Epidermal melanocyte (primary cell): ENCODE results near the gene MAP2K5.
A peak's percentile ranks its signal among the peaks of the same experiment; 100 is the strongest.

ENCODE experiments used
- DNase-seq: peaks from one replicate; pipeline ENCODE4 v3.0.0; 2011; ENCODE audit warnings: low spot score; ENCODE audit not compliant: insufficient read length

Gene MAP2K5

DNA sequence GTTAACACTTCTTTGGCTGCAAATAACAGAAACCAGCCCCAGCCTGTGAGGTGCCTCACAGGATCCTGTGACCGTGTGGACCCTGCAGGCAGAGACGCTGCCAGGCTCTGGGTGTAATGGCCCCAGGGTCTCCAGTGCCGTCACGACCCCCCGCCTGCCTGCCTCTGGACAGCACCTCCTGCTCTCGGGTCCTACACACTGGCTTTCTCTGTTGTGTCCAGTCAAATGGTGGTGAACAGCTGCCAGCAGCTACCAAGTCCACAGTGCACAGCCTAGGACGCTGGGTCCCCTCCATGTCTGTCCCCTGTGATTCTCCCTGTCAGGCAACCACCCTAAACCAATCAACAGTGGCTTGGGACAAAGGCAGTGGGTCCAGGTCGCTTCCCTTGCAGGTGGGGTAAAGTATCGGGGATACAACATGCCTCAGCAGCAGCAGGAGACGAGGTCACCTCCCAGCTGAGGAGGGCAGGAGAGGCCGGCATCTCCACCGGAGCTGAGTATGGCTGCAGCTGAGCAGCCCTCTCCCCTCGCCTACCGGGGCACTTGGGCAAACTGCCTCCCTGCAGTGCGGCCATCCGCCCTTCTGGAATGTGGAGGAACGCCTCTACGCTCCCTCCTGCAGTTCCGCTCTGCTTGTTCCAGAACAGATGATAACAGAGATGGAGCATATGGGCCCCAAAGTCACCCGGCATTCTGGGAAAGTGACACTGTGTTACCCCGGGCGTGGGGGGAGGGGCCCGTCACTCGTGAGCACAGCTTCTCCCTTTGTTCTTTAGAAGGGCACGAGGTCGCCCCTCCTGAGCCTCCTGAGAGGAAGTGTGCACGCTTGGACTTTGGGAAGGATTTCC lies 261.7 kb downstream of the MAP2K5 start:
- DNase-seq, result no peak

DNA sequence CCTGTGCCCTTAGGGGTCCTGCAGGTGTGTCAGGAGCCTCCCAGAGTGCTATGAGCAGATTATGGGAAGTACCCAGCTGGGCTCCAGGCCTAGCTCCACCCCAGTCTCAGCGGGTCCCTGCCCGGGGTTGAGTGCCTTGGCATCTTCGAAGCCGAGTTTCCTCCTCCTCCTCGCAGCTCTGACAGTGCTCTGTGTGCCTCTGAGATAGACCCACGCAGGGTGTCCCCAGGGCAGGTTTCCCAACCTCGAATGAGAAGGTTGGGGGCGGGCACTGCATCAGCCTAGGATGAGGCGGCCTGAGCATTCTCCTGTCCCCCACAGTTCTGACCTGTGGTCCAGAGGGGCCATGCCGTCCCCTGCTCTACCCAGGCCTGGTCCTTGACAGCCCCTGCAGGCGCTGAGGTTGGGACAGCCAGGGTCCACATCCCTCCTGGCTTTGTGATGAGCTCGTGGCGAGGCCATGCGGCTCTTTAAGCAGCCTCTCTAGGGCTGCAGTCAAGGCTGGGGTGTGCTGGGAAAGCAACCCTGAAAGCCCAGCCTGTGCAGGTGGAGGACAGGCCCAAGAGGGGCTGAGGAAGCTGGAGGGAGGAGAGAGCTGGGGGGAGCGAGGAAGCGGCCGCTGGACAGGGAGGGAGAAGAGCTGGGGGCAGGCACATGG lies 262.6 kb downstream of the MAP2K5 start:
- DNase-seq, result no peak

DNA sequence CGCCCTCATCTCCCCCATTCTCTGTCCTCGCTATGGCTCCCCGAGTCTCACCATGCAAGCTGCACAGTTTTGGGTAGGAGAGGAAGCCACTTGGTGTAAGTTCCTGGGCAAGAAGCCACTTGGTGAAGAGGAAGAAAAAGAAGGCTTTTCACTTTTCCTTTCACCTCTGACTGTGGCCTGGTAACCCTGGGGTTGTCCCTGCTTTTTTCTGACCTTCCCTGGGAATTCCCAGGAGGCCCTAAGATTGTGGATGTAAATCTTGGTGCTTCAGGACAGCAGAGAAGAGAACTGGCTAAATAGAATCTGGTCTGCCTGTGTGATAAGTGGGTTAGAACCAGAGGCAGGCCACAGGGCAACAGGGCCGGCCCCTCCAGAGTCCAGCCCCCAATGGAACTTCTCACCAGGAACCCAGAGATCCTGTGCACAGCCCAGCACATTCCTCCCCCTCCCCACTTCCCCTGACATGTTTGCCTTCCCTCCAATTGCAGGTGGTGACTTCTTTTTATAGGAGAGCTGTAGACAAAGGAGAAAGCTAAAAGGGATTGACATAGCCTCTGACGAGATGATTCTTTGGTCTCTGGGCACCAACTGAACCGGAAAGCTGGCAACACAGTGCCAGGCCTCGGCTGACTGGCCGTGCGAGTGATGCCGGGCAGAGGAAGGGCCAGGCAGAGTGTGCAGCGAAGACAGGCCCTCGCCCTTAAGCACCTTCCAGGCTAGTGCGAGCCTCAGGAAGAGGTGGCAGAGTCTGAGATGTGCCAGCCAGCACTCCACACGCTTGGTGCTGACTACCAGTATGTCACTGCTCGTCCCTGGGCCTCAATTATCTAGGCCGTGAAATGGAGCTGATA lies 263.4 kb downstream of the MAP2K5 start:
- DNase-seq, result no peak

GRCh38 chr15:67806536-67806935 lies 264.0 kb downstream of the MAP2K5 start:
- DNase-seq, result no peak

GRCh38 chr15:67807141-67807540 lies 264.6 kb downstream of the MAP2K5 start:
- no peak for DNase-seq

DNA sequence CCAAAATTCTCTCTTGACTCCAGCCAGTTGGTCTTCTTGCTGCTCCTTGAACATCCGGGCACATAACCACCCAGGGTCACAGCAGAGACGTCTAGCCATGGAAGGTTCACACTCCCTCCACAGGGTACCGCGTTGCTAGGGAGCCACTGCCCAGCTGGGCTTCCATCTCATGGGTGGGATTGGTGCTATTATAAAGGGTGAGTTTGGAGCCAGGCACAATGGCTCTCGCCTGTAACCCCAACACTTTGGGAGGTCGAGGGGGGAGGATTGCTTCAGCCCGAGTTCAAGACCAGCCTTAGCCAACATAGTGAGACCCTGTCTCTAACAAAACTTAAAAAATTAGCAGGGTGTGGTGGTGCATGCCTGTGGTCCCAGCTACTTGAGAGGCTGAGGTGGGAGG lies 265.3 kb downstream of the MAP2K5 start:
- DNase-seq, result no peak

DNA sequence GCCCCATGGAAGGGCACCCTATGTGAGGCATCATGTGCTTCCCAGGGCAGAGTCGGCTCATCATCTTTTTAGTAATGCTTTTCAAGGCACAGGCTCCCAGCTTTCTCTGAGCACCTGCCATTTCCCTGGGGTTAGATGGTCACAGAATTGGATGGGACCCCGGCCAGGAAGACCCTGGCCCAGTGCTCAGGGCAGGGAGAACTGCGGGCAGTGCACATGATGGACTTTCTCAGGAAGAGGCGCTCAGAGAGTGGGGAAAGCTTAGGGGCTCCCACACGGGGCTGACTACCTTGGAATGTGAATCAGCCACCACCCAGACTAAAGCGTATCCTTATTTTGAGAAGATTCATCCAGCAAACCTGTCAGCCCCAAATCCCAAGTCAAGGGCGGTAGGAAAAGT lies 266.3 kb downstream of the MAP2K5 start:
- DNase-seq, result no peak

GRCh38 chr15:67809441-67809840 lies 266.9 kb downstream of the MAP2K5 start:
- no peak for DNase-seq

GRCh38 chr15:67809866-67810265 lies 267.4 kb downstream of the MAP2K5 start:
- DNase-seq, result no peak

DNA sequence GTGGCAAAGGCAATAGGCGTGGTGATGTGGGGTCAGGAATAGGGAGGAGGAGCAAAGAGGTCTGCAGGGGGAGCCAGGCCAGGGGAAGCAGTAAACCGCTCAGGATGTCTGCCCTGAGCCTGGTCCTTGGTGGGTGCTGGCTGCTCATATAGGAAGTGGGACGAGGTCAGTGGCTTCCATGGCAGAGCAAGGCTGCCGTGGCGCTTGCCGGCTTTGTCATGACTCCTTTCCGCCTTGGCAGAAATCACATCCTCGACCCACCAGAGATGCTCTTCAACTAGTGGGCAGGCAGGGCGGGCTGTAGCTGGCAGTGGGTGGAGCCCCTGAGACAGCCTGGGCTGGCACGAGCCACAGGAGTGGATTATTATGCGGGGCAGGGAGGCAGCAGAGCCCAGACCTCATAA lies 269.7 kb downstream of the MAP2K5 start:
- DNase-seq, result no peak

GRCh38 chr15:67813104-67813634 lies 270.7 kb downstream of the MAP2K5 start:
- no peak for DNase-seq

- DNase-seq, result no peak
Measured at GRCh38 chr15:67815036-67815592, 272.6 kb downstream of the MAP2K5 start.

- DNase-seq, result no peak
Measured at GRCh38 chr15:67816668-67817067, 274.2 kb downstream of the MAP2K5 start.

DNA sequence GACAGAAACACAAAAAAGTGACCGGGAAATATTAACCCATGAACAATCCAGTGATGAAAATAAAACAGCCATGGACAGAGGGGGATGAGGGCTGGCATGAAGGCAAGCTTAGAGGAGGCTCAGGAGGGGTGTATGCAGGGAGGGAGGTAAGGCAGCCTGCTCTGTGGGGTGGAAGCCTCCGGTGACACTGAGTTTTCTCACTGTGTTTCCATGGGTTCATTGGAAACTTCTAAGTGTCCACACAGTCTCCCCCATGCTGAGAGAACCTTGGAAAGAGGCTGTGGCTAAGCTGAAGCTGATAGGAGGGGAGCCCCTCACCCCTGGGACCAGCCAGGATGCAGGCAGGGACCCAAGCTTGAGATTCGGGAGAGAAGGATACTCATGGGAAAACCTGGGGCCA lies 276.0 kb downstream of the MAP2K5 start:
- DNase-seq, result no peak

- DNase-seq, result no peak
Measured at GRCh38 chr15:67819636-67820035, 277.1 kb downstream of the MAP2K5 start.

DNA sequence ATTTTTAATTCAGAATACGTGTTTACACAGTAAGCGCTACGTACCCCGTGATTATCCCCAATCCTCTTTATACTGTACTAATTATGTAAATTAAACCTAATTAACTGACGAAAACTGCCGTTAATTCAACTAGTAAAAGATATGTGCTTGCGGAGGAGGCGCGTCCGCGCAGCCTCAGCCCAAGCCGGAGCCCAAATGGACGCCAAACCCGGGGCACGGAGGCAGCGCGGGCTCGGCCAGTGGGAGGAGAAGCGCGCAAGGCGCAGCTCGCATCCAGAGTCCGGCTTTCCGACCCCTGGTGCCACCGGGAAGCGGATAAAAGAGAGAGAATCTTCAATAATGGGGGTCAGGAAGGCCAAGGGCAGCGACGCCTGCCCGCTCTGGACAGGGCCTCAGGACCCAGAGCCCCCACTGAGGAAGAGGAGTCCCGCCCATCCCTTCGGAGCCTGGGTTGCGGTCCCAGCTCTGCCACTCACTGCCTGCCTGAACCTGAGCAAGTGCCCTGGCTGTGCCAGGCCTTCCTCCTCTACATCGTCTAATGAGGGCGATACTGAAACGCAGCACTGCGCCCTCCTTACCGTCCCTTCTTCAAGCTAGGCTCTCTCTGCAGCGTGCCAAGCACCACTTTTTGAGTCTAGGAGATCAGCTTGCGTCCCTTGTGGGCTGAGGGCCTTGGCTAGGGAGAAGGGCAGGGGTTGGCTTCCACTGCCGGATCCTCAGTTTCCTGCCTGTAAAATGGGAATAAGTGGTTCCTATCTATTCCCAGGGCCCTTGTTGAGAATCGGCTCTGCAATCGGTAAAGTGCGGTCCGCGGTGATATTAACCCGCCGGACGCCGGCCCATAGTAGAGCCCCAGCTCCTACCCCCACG lies 277.9 kb downstream of the MAP2K5 start:
- no peak for DNase-seq

- peak; percentile 96 for DNase-seq
Measured at GRCh38 chr15:67820992-67821783, 278.7 kb downstream of the MAP2K5 start.

DNA sequence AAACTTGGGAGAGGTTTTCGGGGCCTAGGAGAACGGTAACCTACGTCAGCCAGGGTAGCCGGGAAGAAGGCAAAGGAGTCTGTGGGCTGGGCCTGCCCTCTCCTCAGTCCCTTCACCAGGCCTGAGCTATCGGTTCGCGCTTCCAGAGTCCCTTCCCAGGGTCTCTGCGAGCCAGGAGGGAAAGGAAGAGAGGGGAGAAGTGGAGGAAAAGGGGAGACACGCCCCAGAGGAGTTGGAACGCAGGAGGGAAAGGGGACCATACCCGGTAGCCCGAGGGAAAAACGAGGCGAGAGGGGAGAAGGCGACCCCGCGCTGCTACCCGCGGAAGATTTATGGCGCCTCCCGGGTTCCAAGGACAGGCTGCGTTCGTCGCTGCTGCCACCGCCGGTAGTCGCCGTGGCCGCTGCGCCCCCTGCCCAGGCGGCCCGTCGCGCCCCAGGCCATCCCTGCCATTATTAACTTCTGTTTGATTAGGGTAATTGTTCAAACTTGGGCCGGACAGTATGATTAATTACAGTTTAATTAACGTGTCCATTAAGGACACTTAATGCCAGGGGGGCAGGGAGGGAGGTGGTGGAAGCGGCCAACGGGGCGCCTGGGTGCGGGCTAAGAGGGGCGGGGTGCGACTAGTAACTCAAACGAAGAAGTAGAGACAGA lies 279.4 kb downstream of the MAP2K5 start:
- no peak for DNase-seq
